ENCODE data around the gene SLC5A3.

- TF ChIP-seq POLR2A (IDR thresholded peaks at IDR 0.05) = no peak
- TF ChIP-seq CTCF (IDR thresholded peaks at IDR 0.05 in 8 of 11, conservative IDR thresholded peaks at IDR 0.05 in 3 of 11) = no peak
Measured at GRCh38 chr21:34075091-34075425, 1.7 kb downstream of the SLC5A3 start.
